NCI-H82 treated with DMSO at 0.1 percent for 48 hours (cell line): ENCODE results near the gene ERLIN1.

Source experiments
- DNase-seq: peaks from one replicate; lab custom pipeline; 2025; ENCODE audit not compliant: unreplicated experiment; lab: John Stamatoyannopoulos, UW

ERLIN1 gene

DNA sequence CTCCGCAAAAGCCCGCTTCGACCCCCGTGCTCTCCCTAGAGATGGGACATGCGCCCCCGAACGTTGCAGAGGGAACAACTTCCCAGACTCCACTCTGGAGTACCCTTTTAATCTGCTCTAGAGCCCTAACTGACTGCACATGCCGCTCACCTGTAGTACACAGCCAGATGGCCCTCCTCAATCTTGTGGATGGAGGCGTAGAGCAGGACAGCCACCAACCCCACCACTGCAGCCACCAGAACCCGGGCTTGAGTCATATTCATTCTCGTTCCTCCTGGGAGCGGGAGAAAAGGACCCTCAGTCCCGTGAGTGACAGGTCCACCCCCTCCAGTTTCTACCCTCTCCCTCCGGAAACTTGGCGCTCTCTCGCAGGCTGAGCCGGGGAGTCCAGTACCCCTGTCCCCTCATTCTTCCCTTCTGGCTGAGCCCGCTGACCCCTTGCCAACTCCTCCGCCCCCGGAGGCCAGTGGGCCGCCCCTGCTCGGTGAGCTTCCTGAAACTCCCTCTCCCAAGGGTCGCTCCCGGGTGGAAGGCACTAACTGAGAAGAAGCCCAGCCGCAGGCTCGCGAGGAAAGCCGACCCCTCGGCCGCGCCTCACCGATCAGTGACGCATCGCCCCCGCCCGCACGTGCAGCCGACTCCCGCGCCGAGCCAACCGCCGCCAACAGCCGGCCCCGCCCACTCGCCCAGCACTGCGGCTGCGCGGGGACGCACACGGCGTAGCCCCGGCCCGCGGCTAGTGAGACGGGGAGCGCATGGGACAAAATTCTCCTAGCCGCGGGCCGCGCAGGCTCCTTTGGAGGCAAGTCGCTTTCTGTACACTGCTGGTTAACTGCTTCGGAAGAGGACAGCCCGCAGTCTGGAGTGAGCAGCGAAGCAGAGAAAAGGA, at the start of gene ERLIN1:
Gene ERLIN1 (minus strand): TSS at position 666 of the 889 bp plus-strand sequence. CDS start 403 bp downstream, at position 263.
- peak; percentile 74 for DNase-seq

GRCh38 chr10:100232101-100232500, 46.3 kb upstream of the ERLIN1 start:
- no peak for DNase-seq

GRCh38 chr10:100229819-100230422, 44.1 kb upstream of the ERLIN1 start:
- no peak for DNase-seq

DNA sequence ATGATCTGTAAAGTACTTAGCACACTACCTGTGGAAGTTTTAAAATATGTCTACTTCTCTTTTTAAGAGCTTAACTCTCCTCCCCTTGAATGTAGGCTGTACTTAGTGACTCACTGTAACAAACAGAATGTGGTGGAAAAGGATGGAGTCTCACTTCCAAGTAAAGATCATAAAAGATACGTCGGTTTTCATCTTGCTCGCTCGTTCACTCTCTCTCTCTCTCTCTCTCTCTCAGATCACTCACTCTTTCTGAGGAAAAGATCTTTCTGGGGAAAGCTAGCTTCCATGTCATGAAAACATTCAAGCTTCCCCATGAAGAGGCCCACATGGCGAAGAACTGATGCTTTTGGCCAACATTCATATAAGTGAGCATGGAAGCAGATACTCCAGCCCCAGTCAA, 38.0 kb upstream of the ERLIN1 start:
- no peak for DNase-seq

GRCh38 chr10:100222529-100222928, 36.7 kb upstream of the ERLIN1 start:
- DNase-seq, result no peak

DNA sequence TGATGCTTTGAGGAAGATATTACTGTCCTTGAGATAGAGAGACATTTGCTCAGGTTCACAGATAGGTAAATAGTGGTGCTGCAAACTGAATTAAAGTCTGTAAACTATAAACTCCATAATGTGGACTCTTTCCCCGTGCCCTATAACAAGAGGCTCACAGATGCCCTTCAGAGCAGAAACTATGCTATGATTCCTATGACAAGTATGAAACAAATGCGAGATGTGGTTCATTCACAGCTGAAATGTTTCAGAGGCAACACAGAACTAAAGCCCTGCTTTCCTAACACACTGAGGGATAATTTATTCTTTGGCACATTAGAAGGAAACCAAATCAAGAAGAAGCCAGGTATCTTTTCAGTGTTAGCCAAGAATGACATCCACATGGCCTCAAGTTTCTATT, 30.2 kb upstream of the ERLIN1 start:
- DNase-seq, result no peak

DNA sequence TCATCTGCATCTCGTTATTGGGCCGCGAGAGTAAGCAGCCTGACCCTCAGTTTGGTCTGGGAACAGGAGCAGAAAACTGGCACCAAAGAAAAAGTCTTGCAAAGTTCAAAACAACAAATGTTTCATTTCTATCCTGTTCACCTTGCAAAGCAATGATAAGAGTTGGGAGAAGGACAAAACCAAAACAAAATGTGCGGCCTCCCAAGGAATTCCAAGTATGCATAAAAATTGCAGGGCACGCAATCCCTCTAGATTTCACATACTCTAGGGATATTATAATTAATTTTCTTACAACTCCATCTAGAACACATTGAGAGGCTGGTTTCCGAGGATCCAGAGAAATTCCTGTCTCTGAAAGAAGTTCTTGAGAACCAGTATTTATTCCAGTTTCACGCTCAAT, 23.5 kb upstream of the ERLIN1 start:
- no peak for DNase-seq

DNA sequence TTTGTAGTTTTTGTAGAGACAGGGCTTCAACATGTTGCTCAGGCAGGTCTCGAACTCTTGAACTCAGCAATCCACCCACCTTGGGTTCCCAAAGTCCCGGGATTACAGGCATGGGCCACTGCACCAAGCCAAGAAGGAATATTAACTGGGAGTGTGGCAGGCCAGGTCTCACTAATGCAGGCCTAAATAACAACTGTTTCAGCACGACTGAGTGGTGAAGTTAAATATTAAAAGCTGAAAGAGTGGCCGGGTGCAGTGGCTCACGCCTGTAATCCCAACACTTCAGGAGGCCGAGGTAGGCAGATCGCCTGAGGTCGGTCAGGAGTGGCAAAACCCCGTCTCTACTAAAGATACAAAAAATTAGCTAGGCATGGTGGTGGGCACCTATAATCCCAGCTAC, 22.4 kb upstream of the ERLIN1 start:
- no peak for DNase-seq

DNA sequence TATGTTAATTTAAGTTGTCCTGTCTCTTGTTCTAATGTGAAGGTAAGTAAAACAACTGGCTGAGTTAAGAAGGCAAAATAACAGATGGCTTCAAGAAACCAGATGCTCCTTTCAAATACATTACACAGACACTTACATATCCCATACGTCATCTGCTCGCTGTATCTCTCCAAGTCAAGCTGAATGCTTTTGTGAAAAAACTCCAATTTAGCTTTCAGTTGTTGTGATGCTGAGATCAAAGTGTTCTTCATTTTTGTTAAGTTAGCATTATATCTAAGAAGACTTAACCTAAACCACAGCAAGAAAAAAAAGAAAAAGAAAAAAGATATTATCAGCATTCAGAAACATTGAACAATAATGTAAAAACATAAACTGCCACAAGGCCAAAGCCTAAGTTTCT, 18.5 kb upstream of the ERLIN1 start:
- DNase-seq, result peak; percentile 37

GRCh38 chr10:100201549-100201948, 15.7 kb upstream of the ERLIN1 start:
- DNase-seq, result no peak

- no peak for DNase-seq
Measured at GRCh38 chr10:100194711-100195110, 8.9 kb upstream of the ERLIN1 start.

GRCh38 chr10:100192350-100192749, 6.5 kb upstream of the ERLIN1 start:
- DNase-seq, result no peak

GRCh38 chr10:100186253-100187212, 704 bp upstream of the ERLIN1 start:
- DNase-seq, result peak; percentile 32

GRCh38 chr10:100184840-100185239, 989 bp downstream of the ERLIN1 start:
- no peak for DNase-seq

DNA sequence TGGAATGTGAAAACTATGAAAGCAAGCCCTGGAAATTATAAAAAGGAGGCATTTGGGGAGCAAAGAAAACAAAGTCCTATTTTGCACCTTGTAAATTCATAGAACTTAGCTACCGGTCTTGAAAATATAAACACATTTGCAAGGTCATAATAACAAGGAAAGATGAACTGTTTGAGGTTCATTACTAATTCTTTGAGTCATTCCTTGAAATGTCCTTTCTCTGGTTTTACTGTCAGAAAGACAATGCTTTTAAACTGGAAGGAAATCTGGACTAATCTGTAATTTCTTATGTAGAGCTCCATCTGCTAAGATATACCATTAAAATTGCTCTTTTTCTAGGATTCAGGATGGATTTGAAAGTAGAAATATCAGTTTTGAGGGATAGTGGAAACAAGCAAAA, 1.4 kb downstream of the ERLIN1 start:
- DNase-seq, result no peak

GRCh38 chr10:100183481-100183880, 2.3 kb downstream of the ERLIN1 start:
- peak; percentile 21 for DNase-seq

GRCh38 chr10:100182908-100183307, 2.9 kb downstream of the ERLIN1 start:
- peak; percentile 52 for DNase-seq

- DNase-seq, result no peak
Measured at GRCh38 chr10:100182281-100182680, 3.5 kb downstream of the ERLIN1 start.

DNA sequence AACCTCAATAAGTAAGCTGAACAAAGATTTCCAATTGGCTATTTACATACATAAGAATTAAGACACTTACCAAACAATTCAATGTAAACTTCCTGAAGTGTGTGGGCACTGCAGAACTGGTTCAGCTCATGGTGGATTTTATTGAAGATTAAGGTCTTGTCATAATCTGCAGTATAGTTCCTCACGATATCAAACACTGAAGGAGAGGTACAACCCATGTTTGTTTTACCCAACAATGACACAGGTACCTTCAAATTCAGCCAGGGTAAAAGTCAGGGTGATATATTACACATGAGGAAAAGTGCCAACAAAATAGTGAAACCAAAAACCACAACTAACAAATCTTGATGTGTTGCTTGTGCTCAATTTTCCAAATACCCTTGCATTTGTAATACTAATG, 10.0 kb downstream of the ERLIN1 start:
- no peak for DNase-seq

GRCh38 chr10:100174699-100175677, 10.8 kb downstream of the ERLIN1 start:
- no peak for DNase-seq
